ENCODE measurements around the gene KLHL15. TPM values are rescaled to one million over a fixed set of nuclear protein-coding genes. Genes with fewer than 3 reads are reported as not detected.
"Not testable (repeated sequence)": the region's sequence is repeated elsewhere in the genome, so short reads cannot be mapped to it uniquely, and the experiment has no call there.

KLHL15 gene
- total RNA-seq, 2 donors from 2014 or later = 9.3 to 11.2 TPM

- Mint-ChIP-seq H3K27me3 (no peaks in the 10 kb centered on the region), H3K36me3 (peaks cover 5% of the 10 kb centered on the region), H3K27ac (no peak overlapping the region), H3K4me3 (no peak overlapping the region), H3K4me1 (ENCODE audit: low read depth in 2 of 2) (peaks cover 2 to 9% of the 10 kb centered on the region in 2 donors), H3K9me3 (no peaks in the 10 kb centered on the region)
- DNase-seq (ENCODE audit: low spot score) (no peak), ATAC-seq (no peak)
Measured at GRCh38 chrX:24002167-24002566, 24.8 kb downstream of the KLHL15 start.

GRCh38 chrX:23999671-24000070 is 27.3 kb downstream of the KLHL15 start:
- H3K9me3 Mint-ChIP-seq = no peaks in the 10 kb centered on the region
- H3K27ac Mint-ChIP-seq = no peak overlapping the region
- DNase-seq (ENCODE audit: low spot score) (no peak), ATAC-seq (no peak)
- H3K36me3 Mint-ChIP-seq = no peaks in the 10 kb centered on the region
- peaks cover 2 to 4% of the 10 kb centered on the region in 2 donors for H3K4me1 Mint-ChIP-seq (ENCODE audit: low read depth in 2 of 2)
- H3K27me3 Mint-ChIP-seq = no peaks in the 10 kb centered on the region
- H3K4me3 Mint-ChIP-seq = no peak overlapping the region

- ATAC-seq (peak; percentile 61 to 73), DNase-seq (ENCODE audit: low spot score) (no peak)
- Mint-ChIP-seq H3K4me3 (peak overlapping the region; percentile 30), H3K9me3 (no peaks in the 10 kb centered on the region), H3K27ac (peak overlapping the region; percentile 43 to 61), H3K27me3 (peaks cover 0 to 6% of the 10 kb centered on the region in 2 donors), H3K36me3 (peaks cover 10% of the 10 kb centered on the region), H3K4me1 (ENCODE audit: low read depth in 2 of 2) (peaks cover 11 to 21% of the 10 kb centered on the region in 2 donors)
Measured at GRCh38 chrX:23993012-23993633, 33.9 kb downstream of the KLHL15 start.

- Mint-ChIP-seq H3K36me3 (peaks cover 12% of the 10 kb centered on the region), H3K4me1 (ENCODE audit: low read depth in 2 of 2) (peaks cover 11 to 21% of the 10 kb centered on the region in 2 donors)
Measured at GRCh38 chrX:23992431-23992830, 34.6 kb downstream of the KLHL15 start.

GRCh38 chrX:23990455-23990854 is 36.5 kb downstream of the KLHL15 start:
- Mint-ChIP-seq H3K4me3 (no peak overlapping the region), H3K27ac (no peak overlapping the region), H3K4me1 (ENCODE audit: low read depth in 2 of 2) (peaks cover 11 to 21% of the 10 kb centered on the region in 2 donors), H3K36me3 (peaks cover 12% of the 10 kb centered on the region), H3K9me3 (no peaks in the 10 kb centered on the region), H3K27me3 (peaks cover 0 to 6% of the 10 kb centered on the region in 2 donors)
- ATAC-seq (no peak), DNase-seq (ENCODE audit: low spot score) (no peak)

More at GRCh38 chrX:23992431-23992830, 34.6 kb downstream of the KLHL15 start:
- Mint-ChIP-seq H3K27ac (peak overlapping the region; percentile 43 to 61), H3K9me3 (no peaks in the 10 kb centered on the region), H3K4me3 (no peak overlapping the region), H3K27me3 (peaks cover 0 to 6% of the 10 kb centered on the region in 2 donors)
- no peak for DNase-seq (ENCODE audit: low spot score)
- ATAC-seq = no peak

GRCh38 chrX:23989689-23990088 is 37.3 kb downstream of the KLHL15 start:
- ATAC-seq (no peak), DNase-seq (ENCODE audit: low spot score) (no peak)
- Mint-ChIP-seq H3K9me3 (no peaks in the 10 kb centered on the region), H3K4me3 (no peak overlapping the region), H3K36me3 (peaks cover 12% of the 10 kb centered on the region), H3K27me3 (peaks cover 0 to 6% of the 10 kb centered on the region in 2 donors), H3K27ac (peak overlapping the region in 1 of 2 donors; percentile 32), H3K4me1 (ENCODE audit: low read depth in 2 of 2) (peaks cover 11 to 21% of the 10 kb centered on the region in 2 donors)

- DNase-seq (ENCODE audit: low spot score) = no peak
- Mint-ChIP-seq H3K27me3 (peaks cover 0 to 11% of the 10 kb centered on the region in 2 donors), H3K9me3 (no peaks in the 10 kb centered on the region), H3K4me3 (no peak overlapping the region), H3K4me1 (ENCODE audit: low read depth in 2 of 2) (peaks cover 5% of the 10 kb centered on the region in 2 donors), H3K27ac (no peak overlapping the region), H3K36me3 (peaks cover 11% of the 10 kb centered on the region)
- ATAC-seq = no peak
Measured at GRCh38 chrX:23982891-23983290, 44.1 kb downstream of the KLHL15 start.

- H3K36me3 Mint-ChIP-seq = peaks cover 11% of the 10 kb centered on the region
- H3K4me1 Mint-ChIP-seq (ENCODE audit: low read depth in 2 of 2) = peaks cover 5% of the 10 kb centered on the region in 2 donors
- no peak overlapping the region for H3K27ac Mint-ChIP-seq
- no peak for DNase-seq (ENCODE audit: low spot score)
- ATAC-seq = no peak
- H3K27me3 Mint-ChIP-seq = peaks cover 0 to 11% of the 10 kb centered on the region in 2 donors
- no peaks in the 10 kb centered on the region for H3K9me3 Mint-ChIP-seq
- no peak overlapping the region for H3K4me3 Mint-ChIP-seq
Measured at GRCh38 chrX:23981711-23982110, 45.3 kb downstream of the KLHL15 start.

GRCh38 chrX:23981222-23981621 is 45.8 kb downstream of the KLHL15 start:
- Mint-ChIP-seq H3K9me3 (no peaks in the 10 kb centered on the region), H3K27me3 (peaks cover 0 to 11% of the 10 kb centered on the region in 2 donors), H3K27ac (no peak overlapping the region), H3K4me1 (ENCODE audit: low read depth in 2 of 2) (peaks cover 5% of the 10 kb centered on the region in 2 donors), H3K4me3 (no peak overlapping the region), H3K36me3 (peaks cover 11% of the 10 kb centered on the region)
- DNase-seq (ENCODE audit: low spot score) (no peak), ATAC-seq (no peak)

GRCh38 chrX:23980011-23980441 is 47.0 kb downstream of the KLHL15 start:
- H3K9me3 Mint-ChIP-seq = no peaks in the 10 kb centered on the region
- no peak overlapping the region for H3K27ac Mint-ChIP-seq
- H3K27me3 Mint-ChIP-seq = peaks cover 0 to 11% of the 10 kb centered on the region in 2 donors
- ATAC-seq (no peak), DNase-seq (ENCODE audit: low spot score) (no peak)
- no peak overlapping the region for H3K4me3 Mint-ChIP-seq
- peaks cover 5% of the 10 kb centered on the region in 2 donors for H3K4me1 Mint-ChIP-seq (ENCODE audit: low read depth in 2 of 2)
- peaks cover 11% of the 10 kb centered on the region for H3K36me3 Mint-ChIP-seq

- H3K27me3 Mint-ChIP-seq = peaks cover 0 to 11% of the 10 kb centered on the region in 2 donors
Measured at GRCh38 chrX:23978491-23978890, 48.5 kb downstream of the KLHL15 start.

GRCh38 chrX:23965630-23966029 is 61.4 kb downstream of the KLHL15 start:
- H3K36me3 Mint-ChIP-seq; ATAC-seq; H3K4me1 Mint-ChIP-seq (ENCODE audit: low read depth in 2 of 2); H3K9me3 Mint-ChIP-seq; H3K4me3 Mint-ChIP-seq; H3K27ac Mint-ChIP-seq; H3K27me3 Mint-ChIP-seq; DNase-seq (ENCODE audit: low spot score): not testable (repeated sequence)

More at GRCh38 chrX:23978491-23978890, 48.5 kb downstream of the KLHL15 start:
- Mint-ChIP-seq H3K27ac (no peak overlapping the region), H3K36me3 (peaks cover 11% of the 10 kb centered on the region), H3K4me1 (ENCODE audit: low read depth in 2 of 2) (peaks cover 5% of the 10 kb centered on the region in 2 donors), H3K9me3 (no peaks in the 10 kb centered on the region), H3K4me3 (no peak overlapping the region)
- DNase-seq (ENCODE audit: low spot score) (no peak), ATAC-seq (no peak)

- Mint-ChIP-seq H3K4me1 (ENCODE audit: low read depth in 2 of 2) (no peaks in the 10 kb centered on the region), H3K36me3 (no peaks in the 10 kb centered on the region), H3K27ac (no peak overlapping the region), H3K9me3 (no peaks in the 10 kb centered on the region), H3K27me3 (peaks cover 0 to 2% of the 10 kb centered on the region in 2 donors), H3K4me3 (no peak overlapping the region)
- ATAC-seq = no peak
- DNase-seq (ENCODE audit: low spot score) = no peak
Measured at GRCh38 chrX:23964191-23964590, 62.8 kb downstream of the KLHL15 start.

- no peaks in the 10 kb centered on the region for H3K9me3 Mint-ChIP-seq
- no peaks in the 10 kb centered on the region for H3K27me3 Mint-ChIP-seq
- H3K27ac Mint-ChIP-seq = no peak overlapping the region
- H3K4me1 Mint-ChIP-seq (ENCODE audit: low read depth in 2 of 2) = peaks cover 0 to 5% of the 10 kb centered on the region in 2 donors
- no peaks in the 10 kb centered on the region for H3K36me3 Mint-ChIP-seq
- no peak for DNase-seq (ENCODE audit: low spot score)
- H3K4me3 Mint-ChIP-seq = no peak overlapping the region
- peak in 1 of 2 donors; percentile 20 for ATAC-seq
Measured at GRCh38 chrX:23959781-23960180, 67.2 kb downstream of the KLHL15 start.
